ENCODE results near the gene A2ML1. TPM values are rescaled to one million over a fixed set of nuclear protein-coding genes. Genes with fewer than 3 reads are reported as not detected.
A peak's percentile ranks its signal among the peaks of the same experiment; 100 is the strongest.
"Not testable (repeated sequence)": the region's sequence is repeated elsewhere in the genome, so short reads cannot be mapped to it uniquely, and the experiment has no call there.

A2ML1 gene
- total RNA-seq, 1 donor from 2014 or later, result 1.2 TPM

DNA sequence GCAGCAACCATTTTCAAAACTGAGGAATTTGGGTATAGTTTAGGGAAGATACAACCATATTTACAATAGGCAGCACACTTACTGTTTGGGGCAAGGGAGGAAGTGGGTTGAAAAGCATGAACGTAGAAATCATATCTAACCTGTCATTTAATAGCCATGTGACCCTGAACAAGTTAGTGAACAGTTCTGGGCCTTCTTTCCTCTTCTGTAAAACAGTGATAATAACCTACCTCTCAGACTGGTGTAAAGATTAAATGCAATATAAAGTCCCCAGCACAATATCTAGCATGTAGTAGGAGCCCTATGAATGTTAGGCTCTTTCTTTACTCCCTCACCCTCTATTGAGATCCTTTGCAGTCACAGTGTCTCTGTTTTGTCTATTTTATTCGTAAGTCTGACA is 33.5 kb downstream of the A2ML1 start:
- DNase-seq, result no peak

DNA sequence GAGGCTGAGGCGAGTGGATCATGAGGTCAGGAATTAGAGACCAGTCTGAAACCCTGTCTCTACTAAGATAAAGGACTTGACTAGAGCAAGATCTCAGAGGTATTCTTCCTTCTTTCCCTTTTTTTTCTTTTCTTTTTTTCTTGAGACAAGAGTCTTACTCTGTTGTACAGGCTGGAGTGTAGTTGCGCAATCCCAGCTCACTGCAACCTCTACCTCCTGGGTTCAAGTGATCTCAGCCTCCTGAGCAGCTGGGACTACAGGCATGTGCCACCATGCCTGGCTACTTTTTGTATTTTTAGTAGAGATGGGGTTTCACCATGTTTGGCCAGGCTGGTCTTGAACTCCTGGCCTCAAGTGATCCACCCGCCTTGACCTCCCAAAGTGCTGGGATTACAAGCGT is 37.0 kb downstream of the A2ML1 start:
- not testable (repeated sequence) for DNase-seq

DNA sequence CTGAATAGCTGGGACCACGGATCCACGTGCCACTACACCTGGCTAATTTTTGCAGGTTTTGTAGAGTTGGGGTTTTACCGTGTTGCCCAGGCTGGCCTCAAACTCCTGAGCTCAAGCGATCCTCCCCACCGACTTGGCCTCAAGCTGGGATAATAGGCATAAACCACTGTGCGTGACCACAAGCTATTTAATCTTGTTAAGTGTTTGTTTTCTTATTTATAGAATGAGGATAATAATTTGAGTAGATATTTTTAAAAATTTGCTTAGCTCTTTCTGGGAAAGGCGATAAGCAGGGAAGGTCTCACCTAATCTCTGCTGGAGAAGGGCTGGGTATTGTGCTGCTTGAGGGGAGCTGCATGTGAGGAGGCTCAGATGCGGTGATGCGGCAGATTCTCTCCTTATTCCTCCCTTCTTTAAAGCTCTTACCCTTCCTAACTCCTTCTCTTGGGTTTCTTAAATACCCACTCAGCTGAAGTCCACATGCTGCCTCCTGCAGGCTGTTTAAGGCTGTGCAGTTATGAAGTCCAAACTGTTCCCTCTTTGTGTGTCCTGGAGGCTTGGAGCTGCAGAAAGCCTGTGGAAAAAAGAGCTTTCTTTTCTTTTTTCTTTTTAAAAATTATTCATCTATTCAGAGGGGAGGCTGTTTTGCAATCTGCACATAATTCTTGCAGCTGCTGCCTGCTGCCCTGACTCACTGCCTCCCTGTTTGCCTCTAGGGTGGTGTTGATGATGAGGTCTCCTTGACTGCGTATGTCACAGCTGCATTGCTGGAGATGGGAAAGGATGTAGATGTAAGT is 37.9 kb downstream of the A2ML1 start:
- DNase-seq, result no peak

DNA sequence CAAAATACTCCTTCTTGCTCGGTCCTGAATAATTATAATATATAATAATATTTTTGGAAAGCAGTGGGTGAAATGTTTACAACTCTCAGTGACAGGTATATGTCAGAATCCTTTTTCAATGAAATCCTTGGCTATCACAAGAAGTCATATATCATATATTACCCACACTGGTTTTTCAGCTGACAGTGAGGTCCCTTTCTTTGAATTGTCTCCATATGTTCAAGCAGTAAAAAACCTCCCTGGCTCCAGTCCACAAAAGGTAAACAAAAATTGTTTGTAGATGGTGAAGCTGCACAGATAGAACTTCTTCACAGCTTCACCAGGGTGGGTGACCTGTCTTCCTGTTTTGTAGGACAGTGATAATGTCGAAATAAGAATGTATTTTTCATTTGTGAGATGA is 44.0 kb downstream of the A2ML1 start:
- no peak for DNase-seq

DNA sequence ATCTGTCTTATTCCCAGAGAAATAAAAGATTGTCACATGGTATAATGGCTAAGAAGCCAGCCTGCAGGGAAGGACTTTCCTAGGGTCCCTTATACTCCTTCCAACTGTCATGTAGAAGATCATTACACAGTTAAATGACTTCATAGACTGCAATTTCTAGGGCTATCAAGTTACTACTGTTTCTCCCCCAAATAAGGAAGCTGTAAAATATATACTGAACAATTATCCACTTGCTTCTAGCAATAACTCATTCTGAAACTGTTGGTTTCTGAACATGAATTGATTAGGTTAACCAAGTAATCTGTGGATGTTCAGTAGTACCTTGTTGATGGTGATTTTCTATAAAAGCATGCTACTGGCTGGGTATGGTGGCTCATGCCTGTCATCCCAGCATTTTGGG is 44.6 kb downstream of the A2ML1 start:
- no peak for DNase-seq

DNA sequence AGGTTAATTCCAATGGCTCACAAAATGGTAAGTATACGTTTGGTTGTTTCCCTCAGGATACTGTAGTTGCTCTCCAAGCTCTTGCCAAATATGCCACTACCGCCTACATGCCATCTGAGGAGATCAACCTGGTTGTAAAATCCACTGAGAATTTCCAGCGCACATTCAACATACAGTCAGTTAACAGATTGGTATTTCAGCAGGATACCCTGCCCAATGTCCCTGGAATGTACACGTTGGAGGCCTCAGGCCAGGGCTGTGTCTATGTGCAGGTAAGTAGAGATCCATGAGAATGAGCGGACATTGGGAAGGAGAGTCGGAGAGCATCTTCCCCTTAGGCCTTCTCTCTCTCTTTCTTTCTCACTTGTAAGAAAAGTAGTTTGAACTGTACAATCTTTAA is 45.4 kb downstream of the A2ML1 start:
- DNase-seq, result no peak

DNA sequence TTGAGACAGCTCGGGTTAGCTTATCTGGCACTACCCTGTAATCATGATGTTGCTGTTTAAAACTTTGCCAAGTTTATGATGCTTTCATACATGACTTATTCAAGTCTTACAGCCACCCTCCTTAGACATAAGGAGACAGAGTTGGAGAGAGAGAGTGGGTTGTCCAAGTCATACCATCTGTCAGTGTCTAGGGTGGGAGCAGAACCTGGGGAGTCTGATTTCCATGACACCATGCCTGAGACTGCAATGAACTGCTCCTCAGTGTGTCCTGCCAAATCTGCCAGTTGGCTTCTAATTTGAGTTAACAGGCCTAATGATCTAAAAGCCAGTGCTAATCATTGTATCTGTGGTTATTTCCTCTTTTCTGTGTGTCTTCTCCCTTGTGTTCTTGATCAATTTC is 48.2 kb downstream of the A2ML1 start:
- no peak for DNase-seq

DNA sequence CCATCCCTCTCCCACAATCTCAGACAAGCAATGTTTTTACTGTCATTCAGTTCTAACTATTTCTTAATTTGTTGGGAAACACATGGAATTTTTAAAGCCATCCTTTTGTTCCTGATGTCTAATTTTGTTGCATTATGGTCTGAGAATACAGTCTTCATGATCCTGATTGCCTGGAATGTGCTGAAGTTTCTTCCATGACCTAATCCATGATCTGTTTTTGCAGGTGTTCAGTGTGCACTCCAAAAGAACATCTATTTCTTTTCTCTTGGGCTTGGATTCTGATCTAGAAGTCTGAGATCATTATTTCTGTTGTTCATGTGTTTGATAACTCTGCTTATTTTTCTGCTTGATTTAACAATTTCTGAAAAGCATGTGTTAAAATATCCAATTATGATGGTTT is 48.6 kb downstream of the A2ML1 start:
- DNase-seq, result no peak

DNA sequence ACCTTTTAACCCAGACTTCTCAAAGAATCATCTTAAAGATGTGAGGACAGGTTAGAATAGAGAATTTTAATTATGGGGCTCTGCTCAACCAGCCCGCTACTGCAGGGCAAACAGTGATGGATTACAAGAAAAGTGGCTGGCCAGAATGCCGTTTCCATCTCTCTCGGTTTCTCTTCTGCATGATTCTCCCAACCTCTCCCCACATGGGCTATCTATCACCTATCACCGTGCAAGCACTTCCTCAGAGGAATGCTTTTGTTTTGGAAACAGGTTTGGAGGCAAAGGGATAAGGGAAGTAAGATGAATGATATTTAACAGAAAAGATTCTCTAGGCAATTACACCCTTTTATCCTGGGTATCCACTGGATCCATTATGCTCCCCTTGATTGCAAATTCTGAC is 54.5 kb downstream of the A2ML1 start:
- no peak for DNase-seq

DNA sequence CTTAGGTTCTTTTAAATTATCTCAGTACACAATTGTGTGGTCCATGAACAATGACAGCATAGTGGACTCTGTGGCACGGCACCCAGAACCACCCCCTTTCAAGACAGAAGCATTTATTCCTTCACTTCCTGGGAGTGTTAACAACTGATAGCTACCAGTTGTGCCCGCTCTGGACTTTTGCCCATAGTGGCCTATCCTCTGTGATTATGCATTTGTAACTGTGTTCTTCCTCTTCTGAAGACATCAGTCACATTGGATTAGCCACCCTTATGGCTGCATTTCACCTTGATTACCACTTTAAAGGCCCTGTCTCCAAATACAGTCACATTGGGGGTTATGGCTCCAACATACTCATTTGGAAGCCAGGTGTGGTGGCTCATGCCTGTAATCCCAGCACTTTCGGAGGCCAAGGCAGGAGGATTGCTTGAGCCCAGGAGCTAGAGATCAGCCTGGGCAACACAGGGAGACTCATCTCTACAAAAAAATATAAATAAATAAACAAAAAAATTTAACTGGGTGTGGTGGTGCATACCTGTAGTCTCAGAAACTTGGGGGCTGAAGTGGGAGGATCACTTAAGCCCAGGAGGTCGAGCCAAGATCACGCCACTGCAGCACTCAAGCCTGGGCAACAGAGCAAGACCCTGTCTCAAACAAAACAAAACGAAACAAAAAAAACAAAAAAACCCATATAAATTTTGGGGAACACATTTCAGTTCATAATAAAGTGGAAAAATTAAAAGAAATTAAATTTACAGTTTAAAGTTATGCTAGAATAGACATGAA is 64.3 kb downstream of the A2ML1 start:
- no peak for DNase-seq

DNA sequence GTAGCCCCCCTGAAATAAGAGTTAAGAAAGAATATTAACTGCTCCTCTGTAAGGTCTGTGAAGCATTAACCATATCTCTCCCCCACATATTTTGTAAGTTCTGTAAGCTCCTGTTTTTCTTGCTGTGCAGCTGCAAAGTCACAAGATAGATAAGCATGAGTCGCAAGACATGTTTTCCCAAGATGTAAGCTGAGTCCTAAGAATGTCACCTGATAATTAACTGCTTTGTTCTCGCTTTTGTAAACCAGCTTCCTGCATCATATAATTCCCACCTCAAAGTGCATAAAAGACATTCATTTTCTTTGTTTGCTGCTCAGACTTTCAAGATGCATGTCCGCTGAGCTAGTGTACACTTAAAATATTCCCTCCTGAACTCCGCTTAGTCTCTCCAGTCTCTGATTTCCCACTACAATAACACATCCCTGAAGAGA is 64.9 kb downstream of the A2ML1 start:
- DNase-seq, result no peak

DNA sequence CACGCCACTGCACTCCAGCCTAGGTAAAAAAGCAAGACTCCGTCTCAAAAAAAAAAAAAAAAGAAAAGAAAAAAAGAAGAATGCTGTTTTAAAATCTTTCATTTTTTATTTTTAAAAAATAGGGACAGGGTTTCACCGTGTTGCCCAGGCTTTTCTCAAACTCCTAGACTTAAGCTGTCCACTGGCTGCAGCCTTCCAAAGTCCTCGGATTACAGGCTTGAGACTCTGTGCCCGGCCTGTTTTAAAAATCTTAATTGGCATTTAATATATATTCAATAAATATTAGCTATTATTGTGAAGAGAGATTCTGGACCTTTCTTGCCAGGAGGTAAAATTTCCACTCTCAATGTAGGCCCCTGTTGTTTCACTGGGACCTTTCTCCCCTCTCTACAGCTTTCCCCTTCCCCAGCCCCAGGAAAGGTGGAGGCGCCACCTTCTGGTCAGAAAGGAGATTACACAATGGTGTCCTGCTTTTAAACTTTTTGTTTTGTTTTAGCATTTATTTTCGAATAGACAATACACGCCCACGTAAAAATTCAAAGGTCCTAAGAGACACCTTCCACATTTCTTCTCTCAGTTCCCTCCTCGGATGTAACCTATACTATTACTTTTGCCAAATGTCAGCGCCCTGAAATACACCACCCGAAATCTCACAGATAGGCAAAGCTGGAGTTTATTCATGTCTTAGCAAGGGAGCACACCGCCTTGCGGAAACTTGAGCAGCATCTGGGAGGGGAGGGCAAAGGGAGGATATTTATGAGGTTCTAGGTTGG is 68.1 kb downstream of the A2ML1 start:
- DNase-seq, result peak; percentile 10

DNA sequence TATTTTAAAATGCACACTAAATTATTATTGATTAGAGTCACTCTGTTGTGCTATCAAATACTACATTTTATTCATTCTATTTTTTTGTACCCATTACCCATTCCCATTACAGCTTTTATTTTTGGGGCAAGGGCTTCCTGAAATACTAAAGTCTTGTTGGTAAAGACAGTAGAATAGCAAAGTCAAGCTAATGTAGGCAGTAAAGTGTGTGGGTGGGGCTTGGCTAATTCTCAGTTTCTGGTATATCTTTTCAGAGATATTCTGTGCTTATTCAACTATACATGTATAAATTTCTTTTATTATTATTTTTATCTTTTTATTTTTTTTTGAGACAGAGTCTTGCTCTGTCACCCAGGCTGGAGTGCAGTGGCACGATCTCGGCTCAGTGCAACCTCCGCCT is 69.6 kb downstream of the A2ML1 start:
- DNase-seq, result no peak

DNA sequence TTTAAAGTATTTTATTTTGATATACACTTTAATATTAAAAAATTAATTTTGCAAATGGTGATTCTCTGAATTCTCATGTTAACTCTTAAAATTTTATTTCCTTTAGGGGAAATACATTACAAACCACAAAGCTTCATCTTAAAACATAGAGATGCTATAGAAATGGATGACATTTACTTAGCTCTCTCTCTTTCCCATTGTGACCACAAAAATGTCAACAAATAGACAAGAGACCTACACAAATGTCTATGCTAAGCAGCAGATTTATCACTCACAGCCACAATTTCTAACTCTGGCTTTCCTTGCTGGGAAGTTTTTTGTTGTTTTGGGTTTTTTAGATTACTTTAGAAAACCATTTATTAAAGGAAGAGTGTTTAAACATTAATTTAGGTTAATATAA is 72.0 kb downstream of the A2ML1 start:
- DNase-seq, result no peak

DNA sequence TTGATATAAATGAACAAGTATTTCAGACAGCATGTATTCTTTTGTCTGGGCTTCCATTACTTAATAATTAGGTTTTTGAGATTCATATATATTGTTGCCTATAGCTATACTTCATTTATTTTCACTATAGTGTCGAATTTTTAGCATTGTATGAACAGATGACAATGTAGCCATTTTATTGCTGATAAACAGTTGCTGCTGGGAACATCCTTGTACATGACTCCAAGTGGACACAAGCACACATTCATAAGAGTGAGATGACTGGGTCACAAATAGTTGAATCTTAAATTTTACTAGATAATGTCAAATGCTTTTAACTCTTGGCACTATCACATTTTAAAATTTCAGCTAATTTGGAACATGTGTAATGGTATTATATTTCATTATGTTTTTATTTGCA is 72.6 kb downstream of the A2ML1 start:
- no peak for DNase-seq

DNA sequence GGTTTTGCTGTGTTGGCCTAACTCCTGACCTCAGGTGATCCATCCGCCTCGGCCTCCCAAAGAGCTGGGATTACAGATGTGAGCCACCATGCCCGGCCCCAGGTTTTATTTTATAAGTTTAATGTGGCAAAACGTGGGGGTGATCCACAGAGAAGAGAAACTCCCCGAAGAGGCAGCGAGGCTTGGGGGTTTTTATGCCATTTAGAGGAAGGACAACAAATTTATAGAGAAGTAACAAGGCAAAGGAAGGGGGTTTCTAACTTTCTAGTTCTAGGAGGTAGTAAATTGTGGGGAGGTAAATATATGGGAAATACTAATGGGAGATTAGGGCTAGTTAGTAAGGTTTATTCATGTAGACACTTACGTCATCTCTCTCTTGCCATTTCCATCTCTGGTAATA is 74.7 kb downstream of the A2ML1 start:
- no peak for DNase-seq

DNA sequence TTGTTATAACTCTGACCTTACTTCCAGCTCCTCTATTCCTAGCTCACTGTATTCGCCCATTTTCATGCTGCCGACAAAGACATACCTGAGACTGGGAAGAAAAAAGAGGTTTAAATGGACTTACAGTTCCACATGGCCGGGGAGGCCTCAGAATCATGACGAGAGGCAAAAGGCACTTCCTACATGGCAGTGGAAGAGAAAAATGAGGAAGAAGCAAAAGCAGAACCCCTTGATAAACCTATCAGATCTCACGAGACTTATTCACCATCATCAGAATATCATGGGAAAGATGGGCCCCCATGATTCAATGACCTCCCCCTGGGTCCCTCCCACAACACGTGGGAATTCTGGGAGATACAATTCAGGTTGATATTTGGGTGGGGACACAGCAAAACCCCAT is 77.4 kb downstream of the A2ML1 start:
- DNase-seq, result no peak

DNA sequence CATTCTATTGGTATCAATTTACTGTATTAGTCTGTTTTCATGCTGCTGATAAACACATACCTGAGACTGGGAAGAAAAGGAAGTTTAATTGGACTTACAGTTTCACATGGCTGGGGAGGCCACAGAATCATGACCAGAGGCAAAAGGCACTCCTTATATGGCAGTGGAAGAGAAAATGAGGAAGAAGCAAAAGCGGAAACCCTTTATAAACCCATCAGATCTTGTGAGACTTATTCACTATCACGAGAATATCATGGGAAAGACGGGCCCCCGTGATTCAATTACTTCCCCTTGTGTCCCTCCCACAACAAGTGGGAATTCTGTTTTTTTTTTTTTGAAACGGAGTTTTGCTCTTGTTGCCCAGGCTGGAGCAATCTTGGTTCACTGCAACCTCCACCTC is 80.3 kb downstream of the A2ML1 start:
- DNase-seq, result not testable (repeated sequence)

DNA sequence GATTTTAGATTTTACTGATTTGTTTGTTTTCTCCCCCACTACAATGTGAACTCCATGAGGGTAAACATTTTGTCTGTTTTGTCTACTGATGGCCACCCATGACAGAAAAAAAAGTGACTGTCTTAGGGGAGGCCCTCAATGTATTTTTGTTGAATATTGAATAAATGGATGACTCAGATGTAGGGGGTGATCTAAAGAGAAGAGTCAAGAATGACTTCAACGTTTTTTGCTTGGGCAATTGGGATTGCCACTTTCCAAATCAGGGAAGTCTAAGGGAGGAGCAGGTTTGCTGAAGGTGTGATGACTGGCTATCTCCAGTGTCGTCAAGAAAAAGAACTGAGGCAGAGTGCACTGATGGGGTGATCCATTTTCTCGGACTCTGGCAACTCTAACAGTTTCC is 81.2 kb downstream of the A2ML1 start:
- DNase-seq, result no peak

DNA sequence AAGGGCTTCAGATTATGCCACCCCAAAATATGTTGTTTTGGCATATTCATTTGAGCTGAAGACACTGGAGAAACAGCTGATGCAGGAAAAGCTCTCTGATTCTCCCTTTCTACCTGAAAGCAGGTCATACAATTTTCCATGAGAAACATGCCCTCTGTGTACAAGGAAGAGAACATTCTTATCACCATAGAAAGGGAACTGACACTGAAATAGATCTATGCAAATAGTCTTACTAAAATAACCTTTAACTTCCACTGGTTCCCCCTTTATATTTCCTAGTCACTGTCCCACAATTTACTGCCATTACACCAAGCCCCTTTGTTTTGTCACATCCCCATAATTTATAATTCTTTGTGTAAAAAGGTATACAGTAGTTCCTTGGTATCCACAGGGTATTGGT is 82.2 kb downstream of the A2ML1 start:
- DNase-seq, result no peak

DNA sequence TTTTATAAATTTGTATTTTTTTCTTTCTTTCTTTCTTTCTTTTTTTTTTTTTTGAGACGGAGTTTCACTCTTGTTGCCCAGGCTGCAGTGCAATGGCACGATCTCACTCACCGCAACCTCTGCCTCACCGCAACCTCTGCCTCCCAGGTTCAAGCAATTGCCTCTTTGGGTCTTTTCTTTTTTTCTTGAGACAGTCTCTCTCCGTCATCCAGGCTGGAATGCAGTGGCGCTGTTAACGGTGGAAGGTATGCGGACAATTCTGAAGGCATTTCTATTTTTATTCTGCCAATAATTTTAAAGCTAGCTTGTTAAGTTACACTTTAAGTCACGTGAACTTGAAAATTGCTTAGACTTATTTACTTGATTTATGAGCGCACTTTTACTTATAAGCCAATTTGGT is 83.1 kb downstream of the A2ML1 start:
- no peak for DNase-seq

DNA sequence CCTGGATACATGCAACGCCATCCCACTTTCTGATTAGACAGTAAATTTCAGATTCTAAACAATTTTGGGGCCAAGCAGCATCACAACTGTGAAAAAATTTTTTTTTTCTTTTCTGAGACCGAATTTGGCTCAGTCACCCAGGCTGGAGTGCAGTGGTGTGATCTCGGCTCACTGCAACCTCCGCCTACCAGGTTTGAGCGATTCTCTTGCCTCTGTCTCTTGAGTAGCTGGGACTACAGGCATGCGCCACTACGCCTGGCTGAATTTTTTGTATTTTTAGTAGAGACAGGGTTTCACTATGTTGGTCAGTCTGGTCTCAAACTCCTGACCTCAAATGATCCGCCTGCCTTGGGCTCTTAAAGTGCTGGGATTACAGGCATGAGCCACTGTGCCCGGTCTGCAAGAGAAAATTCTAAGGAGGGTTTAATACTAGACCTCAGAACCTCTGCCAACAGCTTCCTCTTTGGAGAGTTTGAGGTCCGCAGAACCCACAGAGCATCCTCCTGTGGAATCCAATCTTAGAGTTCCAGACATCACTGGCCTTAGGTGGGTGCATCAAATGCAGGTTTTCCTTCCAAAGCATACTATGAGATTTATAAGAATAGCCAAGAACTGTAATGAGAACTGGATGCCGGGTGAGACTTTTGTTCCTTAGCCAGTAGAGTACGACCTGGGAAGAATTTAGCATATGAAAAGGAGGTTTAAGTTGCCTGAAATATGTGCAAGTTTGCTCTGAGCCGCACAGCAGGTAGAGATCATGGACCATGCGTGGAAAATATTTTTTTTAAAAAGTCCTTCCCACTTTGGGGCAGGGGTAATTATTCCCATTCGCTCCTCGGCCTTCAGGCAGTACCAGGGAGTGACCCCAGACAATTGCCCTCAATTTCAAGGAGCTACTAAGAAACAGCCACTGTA is 84.1 kb downstream of the A2ML1 start:
- no peak for DNase-seq

Data from occipital lobe (tissue), 2 donors.